ENCODE measurements around the gene CALHM1.
A peak's percentile ranks its signal among the peaks of the same experiment; 100 is the strongest.
"Not testable (repeated sequence)": the region's sequence is repeated elsewhere in the genome, so short reads cannot be mapped to it uniquely, and the experiment has no call there.

CALHM1 gene

DNA sequence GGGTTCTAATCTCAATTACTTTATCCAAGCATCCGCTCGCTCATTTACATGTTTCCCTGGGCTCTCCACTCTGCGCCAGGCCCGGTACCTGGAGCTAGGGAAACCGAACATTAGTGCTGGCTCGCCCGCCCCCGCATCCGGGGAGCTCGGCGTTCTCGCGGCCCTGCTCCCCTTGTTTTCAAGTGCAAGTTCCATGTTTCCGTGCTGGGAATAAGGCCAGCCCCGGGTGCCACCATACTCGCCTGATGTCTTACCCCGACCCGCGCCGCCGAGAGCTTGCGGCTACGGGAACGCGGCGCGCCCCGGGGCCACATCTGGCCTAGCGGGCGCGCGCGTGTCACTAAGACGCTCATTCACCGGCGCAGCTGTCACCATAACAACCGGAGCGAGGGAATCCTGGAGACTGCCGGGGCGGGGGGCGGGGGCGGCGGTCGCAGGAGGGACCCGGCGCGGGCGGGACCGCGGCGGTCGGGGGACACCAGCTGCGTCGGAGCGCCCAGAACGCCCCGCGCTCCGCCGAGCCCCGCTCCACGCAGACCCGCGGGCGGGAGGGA, 34.7 kb upstream of the CALHM1 start, which contains the start of gene NEURL1:
Gene NEURL1, plus strand, starts transcription at position 344 of the 554 bp plus-strand sequence. CDS start 683 bp downstream, outside the sequence.
- H3K4me3 ChIP-seq (ENCODE audit: low read depth, low read length): peak within 1 kb of the TSS; percentile 50
- TF ChIP-seq, protein P1, sequence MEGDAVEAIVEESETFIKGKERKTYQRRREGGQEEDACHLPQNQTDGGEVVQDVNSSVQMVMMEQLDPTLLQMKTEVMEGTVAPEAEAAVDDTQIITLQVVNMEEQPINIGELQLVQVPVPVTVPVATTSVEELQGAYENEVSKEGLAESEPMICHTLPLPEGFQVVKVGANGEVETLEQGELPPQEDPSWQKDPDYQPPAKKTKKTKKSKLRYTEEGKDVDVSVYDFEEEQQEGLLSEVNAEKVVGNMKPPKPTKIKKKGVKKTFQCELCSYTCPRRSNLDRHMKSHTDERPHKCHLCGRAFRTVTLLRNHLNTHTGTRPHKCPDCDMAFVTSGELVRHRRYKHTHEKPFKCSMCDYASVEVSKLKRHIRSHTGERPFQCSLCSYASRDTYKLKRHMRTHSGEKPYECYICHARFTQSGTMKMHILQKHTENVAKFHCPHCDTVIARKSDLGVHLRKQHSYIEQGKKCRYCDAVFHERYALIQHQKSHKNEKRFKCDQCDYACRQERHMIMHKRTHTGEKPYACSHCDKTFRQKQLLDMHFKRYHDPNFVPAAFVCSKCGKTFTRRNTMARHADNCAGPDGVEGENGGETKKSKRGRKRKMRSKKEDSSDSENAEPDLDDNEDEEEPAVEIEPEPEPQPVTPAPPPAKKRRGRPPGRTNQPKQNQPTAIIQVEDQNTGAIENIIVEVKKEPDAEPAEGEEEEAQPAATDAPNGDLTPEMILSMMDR (IDR thresholded peaks at IDR 0.05; ENCODE audit: low read depth, low read length, missing control alignments): no peak
- DNase-seq (ENCODE audit: low read depth): no peak

DNA sequence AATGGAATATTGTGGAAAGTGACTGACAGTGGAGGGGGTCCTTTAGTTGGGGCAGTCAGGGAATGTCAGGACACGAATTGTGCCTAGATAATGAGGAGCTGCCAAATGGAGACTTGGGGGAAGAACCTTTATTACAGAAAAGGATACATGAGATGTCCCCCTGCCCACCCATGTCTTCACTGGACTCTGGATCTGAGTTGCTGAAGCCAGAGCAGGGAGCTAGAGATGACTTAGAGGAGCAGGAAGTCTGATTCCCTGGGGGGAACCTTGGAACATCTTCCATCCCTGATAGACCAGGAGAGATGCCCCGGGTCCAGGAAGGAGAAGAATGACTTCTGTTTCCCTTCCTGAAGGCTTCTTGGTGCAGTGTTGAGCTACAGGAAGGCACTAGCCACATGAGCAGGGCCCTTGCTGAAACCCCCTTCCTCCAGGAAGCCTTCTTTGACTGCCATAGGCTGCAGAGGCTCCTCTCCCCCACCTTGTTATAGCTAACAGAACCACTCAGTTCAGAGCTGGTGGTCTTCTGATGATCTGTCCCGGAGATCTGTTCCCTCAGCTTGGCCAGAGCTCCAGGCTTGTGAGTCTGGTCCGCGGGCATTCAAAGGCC, 34.1 kb upstream of the CALHM1 start:
- no peak overlapping the region for H3K4me3 ChIP-seq (ENCODE audit: low read depth, low read length)
- DNase-seq (ENCODE audit: low read depth): no peak
- TF ChIP-seq, protein P1 (IDR thresholded peaks at IDR 0.05; ENCODE audit: low read depth, low read length, missing control alignments): no peak

DNA sequence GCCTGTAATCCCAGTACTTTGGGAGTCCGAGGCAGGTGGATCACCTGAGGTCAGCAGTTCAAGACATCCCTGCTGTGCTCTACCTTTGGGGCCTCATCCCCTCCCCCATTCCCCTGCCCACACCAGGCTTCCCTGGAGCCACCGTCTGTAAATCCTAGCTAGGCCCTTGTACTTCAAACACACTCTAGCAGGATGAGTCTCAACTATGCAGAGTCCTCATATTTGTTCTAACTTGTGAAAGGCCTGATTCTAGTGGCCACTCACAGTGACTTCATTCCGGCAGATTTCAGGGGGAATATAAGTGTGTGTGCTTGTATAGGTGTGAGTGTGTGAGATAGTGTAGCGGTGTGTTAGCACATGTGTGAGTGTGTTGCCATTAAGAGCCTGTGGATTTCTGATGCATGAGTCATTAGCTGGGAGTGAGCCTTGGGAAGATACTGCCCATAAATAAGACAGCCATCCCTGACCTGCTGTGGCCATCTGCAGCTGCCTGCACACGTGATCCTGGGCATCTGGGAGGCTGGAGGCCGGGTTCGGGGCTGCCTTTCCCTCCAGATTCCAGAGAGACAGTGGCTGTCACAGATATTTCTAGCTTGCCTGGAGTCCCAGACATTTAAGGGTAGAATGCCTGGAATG, 33.1 kb upstream of the CALHM1 start:
- no peak for DNase-seq (ENCODE audit: low read depth)
- TF ChIP-seq, protein P1 (IDR thresholded peaks at IDR 0.05; ENCODE audit: low read depth, low read length, missing control alignments): no peak
- H3K4me3 ChIP-seq (ENCODE audit: low read depth, low read length): no peak overlapping the region

DNA sequence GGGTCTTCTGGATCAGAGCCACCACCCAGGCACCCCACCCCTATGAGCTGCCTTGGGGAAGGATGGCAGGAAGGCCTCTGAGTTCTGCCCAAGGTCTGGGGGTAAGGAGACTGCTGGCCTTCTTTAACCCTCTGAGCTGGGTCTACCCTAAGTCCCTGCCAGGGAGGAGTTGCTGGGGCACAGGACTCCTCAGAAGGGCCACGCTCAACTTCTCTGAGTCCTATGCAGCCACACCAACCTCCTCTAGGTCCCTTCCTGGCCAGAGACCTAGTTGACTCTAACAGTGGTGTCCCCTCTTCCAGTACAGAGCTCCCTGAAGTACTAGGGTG, 32.2 kb upstream of the CALHM1 start:
- H3K4me3 ChIP-seq (ENCODE audit: low read depth, low read length): no peak overlapping the region
- TF ChIP-seq, protein P1 (IDR thresholded peaks at IDR 0.05; ENCODE audit: low read depth, low read length, missing control alignments): no peak
- no peak for DNase-seq (ENCODE audit: low read depth)

DNA sequence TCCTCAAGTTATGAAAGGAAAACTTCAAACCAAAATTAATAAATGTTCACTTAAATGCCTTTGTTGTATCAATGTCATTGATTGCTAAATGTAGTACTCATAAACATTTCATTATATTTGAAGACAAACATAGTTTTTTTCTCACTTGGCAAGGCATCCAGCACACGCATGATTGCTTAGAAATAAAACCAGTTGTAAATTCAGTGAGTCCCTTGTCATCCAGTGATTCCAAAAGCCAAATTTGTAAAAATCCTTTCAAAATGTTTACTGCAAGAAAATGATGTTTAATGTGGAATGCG, 28.7 kb upstream of the CALHM1 start:
- TF ChIP-seq, protein P1 (IDR thresholded peaks at IDR 0.05; ENCODE audit: low read depth, low read length, missing control alignments): no peak
- no peak for DNase-seq (ENCODE audit: low read depth)
- H3K4me3 ChIP-seq (ENCODE audit: low read depth, low read length): no peak overlapping the region

DNA sequence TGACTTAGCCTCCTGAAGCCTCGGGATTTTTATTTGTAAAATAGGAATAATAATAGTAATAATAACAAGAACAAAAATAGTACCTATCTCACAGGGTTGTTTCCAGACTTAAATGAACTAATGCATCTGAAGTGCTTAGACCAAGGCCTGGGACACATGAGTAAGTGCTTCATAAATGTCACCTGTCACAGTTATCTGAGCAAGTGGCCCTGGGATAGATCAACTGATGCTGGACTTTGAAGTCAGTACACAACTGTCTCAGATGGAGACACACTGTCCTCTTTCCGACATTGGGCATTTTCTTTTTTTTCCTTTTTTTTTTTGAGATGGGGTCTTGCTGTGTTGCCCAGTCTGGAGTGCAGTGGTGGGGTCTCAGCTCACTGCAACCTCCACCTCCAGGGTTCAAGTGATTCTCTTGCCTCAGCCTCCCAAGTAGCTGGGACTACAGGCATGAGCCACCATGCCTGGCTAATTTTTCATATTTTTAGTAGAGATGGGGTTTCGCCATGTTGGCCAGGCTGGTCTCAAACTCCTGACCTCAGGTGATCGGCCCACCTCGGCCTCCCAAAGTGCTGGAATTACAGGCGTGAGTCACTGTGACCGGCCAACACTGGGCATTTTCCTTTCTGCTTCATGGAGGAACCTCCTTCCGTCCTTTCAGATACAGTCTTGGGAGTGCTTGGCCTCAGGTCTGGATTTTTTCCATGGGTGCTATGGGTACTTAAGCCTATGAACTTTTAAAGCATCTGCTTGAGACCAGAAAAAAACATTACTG, 28.1 kb upstream of the CALHM1 start:
- DNase-seq (ENCODE audit: low read depth); H3K4me3 ChIP-seq (ENCODE audit: low read depth, low read length): not testable (repeated sequence)

DNA sequence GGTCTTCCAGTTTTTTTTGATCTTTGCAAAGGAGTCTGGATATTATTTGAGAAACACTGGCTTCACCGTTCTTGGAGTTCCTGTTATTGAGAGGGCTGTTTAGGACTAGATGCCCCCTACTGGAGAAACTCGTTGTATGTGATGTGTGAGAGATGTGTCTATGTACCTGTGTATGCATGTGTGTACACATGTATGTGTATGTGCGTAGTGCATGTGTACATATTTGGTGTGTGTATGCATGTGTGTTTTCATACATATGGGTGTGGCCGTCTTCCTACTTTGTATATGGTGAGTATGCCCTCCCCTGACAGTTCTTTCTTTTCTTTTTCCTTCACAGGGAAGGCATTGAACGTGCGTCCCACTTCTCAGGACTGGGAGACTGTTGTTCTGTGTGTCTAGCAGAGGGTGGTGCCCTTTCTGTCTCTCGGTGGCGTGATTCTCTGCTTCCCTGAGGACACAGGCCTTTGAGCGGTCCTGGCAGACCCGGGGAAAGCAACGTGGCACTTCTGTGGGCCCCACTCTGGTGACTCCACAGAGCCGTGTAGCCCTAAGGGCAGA, 23.4 kb upstream of the CALHM1 start:
- TF ChIP-seq, protein P1 (IDR thresholded peaks at IDR 0.05; ENCODE audit: low read depth, low read length, missing control alignments): peak; percentile 81

More for the DNA sequence above, 23.4 kb upstream of the CALHM1 start:
- DNase-seq (ENCODE audit: low read depth): peak; percentile 73
- no peak overlapping the region for H3K4me3 ChIP-seq (ENCODE audit: low read depth, low read length)
